K562 (cell line): ENCODE data around the gene ADCY4. TPM values are rescaled to one million over a fixed set of nuclear protein-coding genes. Genes with fewer than 3 reads are reported as not detected.

Experiments used
- DIDO1 ChIP-seq: fragments of 450-650 bp; IDR thresholded peaks from 2 replicates; pipeline ENCODE4 v1.6.1; 2016; ENCODE audit warnings: low read depth, missing biosample characterization, missing genetic modification characterization
- EGR1 ChIP-seq: fragments of 450-650 bp; conservative IDR thresholded peaks from 2 replicates; pipeline ENCODE4 v1.6.1; 2017; ENCODE audit warnings: mild to moderate bottlenecking
- ETV1 ChIP-seq: fragments of 450-650 bp; conservative IDR thresholded peaks from 2 replicates; pipeline ENCODE4 v1.6.1; 2016; ENCODE audit warnings: missing genetic modification characterization, control low read depth, low read depth, missing compliant biosample characterization
- FOXK2 ChIP-seq, 2 experiments: fragments of 450-650 bp; IDR thresholded peaks in 1 of 2; conservative IDR thresholded peaks in 1 of 2; 2 replicates each; pipeline ENCODE4 v1.6.1; 2016; ENCODE audit warnings: low read depth in 2 of 2, mild to moderate bottlenecking in 1 of 2
- GABPA ChIP-seq: fragments of 200-800 bp; sonication (Bioruptor generic); conservative IDR thresholded peaks from 2 replicates; pipeline ENCODE4 v1.6.1; 2016; ENCODE audit warnings: low read depth, missing genetic modification characterization, missing compliant biosample characterization
- GATAD2B ChIP-seq: fragments of 450-650 bp; IDR thresholded peaks from 2 replicates; pipeline ENCODE4 v1.6.1; 2017; ENCODE audit warnings: mild to moderate bottlenecking, borderline replicate concordance
- HES1 ChIP-seq: fragments of 450-650 bp; IDR thresholded peaks from 2 replicates; pipeline ENCODE4 v1.6.1; 2016; ENCODE audit warnings: low read depth, mild to moderate bottlenecking, moderate library complexity
- KAT8 ChIP-seq: fragments of 450-650 bp; IDR thresholded peaks from 2 replicates; pipeline ENCODE4 v1.6.1; 2016; ENCODE audit warnings: low read depth, mild to moderate bottlenecking
- MAFG ChIP-seq: fragments of 450-650 bp; conservative IDR thresholded peaks from 2 replicates; pipeline ENCODE4 v1.6.1; 2016; ENCODE audit warnings: missing genetic modification characterization, missing compliant biosample characterization
- MBD1 ChIP-seq: fragments of 250-450 bp; sonication (Bioruptor Pico); IDR thresholded peaks from 2 replicates; pipeline ENCODE4 v1.8.0; 2022; ENCODE audit warnings: inconsistent platforms
- MCM2 ChIP-seq: fragments of 450-650 bp; IDR thresholded peaks from 2 replicates; pipeline ENCODE4 v1.6.1; 2017; ENCODE audit warnings: low read depth, mild to moderate bottlenecking
- MEF2A ChIP-seq: IDR thresholded peaks from 2 replicates; pipeline ENCODE4 v1.6.1; 2011; ENCODE audit warnings: low read depth, mild to moderate bottlenecking, low read length, moderate library complexity; ENCODE audit not compliant: control insufficient read depth
- MEIS2 ChIP-seq: fragments of 450-650 bp; IDR thresholded peaks from 2 replicates; pipeline ENCODE4 v1.6.1; 2014; ENCODE audit warnings: mild to moderate bottlenecking; ENCODE audit not compliant: partially characterized antibody
- MXI1 ChIP-seq: IDR thresholded peaks from 2 replicates; pipeline ENCODE4 v1.6.1; 2011; ENCODE audit warnings: low read depth, mild to moderate bottlenecking, improper control_type of control experiment, low read length
- MYNN ChIP-seq, 2 experiments: sonication (generic); formaldehyde crosslinking in 1 of 2; IDR thresholded peaks; 2 replicates each; pipeline versions ENCODE4 v1.5.0 to v1.6.1; 2016 to 2020; ENCODE audit warnings: antibody characterized with exemption in 1 of 2, missing genetic modification reagents in 1 of 2
- PPARD ChIP-seq: fragments of 250-450 bp; sonication (Bioruptor Pico); IDR thresholded peaks from 2 replicates; pipeline ENCODE4 v1.8.0; 2022; ENCODE audit warnings: inconsistent platforms, mild to moderate bottlenecking, moderate library complexity
- SLC30A9 ChIP-seq: fragments of 250-450 bp; sonication (Bioruptor Pico); IDR thresholded peaks from 2 replicates; pipeline ENCODE4 v1.8.0; 2022; ENCODE audit warnings: mild to moderate bottlenecking, moderate library complexity
- SRSF1 ChIP-seq: fragments of 200-400 bp; formaldehyde crosslinking; IDR thresholded peaks from 2 replicates; pipeline ENCODE4 v1.6.1; 2017; ENCODE audit warnings: mild to moderate bottlenecking, low read depth, low read length, moderate library complexity
- TOE1 ChIP-seq, 2 experiments: fragments of 450-650 bp in 1 of 2; sonication (generic) in 1 of 2; formaldehyde crosslinking in 1 of 2; IDR thresholded peaks; 2 replicates each; pipeline versions ENCODE4 v1.7.1 to v1.8.0; 2016 to 2022; ENCODE audit warnings: borderline replicate concordance in 2 of 2, mild to moderate bottlenecking in 2 of 2, antibody characterized with exemption in 1 of 2, inconsistent platforms in 1 of 2, low read depth in 1 of 2, missing genetic modification reagents in 1 of 2, moderate library complexity in 1 of 2
- TRIM25 ChIP-seq: fragments of 450-650 bp; IDR thresholded peaks from 2 replicates; pipeline ENCODE4 v1.7.0; 2016; ENCODE audit warnings: borderline replicate concordance
- TSC22D4 ChIP-seq: fragments of 450-650 bp; IDR thresholded peaks from 2 replicates; pipeline ENCODE4 v1.6.1; 2016; ENCODE audit warnings: missing genetic modification characterization, missing biosample characterization, control low read depth
- ZNF134 ChIP-seq: fragments of 250-450 bp; sonication (Bioruptor Pico); conservative IDR thresholded peaks from 2 replicates; pipeline ENCODE4 v1.4.0; 2020
- ZNF444 ChIP-seq: fragments of 250-450 bp; sonication (Bioruptor Pico); IDR thresholded peaks from 2 replicates; pipeline ENCODE4 v1.4.0; 2020; ENCODE audit warnings: mild to moderate bottlenecking, moderate library complexity
- ZNF57 ChIP-seq: fragments of 450-650 bp; formaldehyde crosslinking; IDR thresholded peaks from 2 replicates; pipeline ENCODE4 v1.4.0; 2020; ENCODE audit warnings: mild to moderate bottlenecking, moderate library complexity
- polyA plus RNA-seq, 8 experiments: library from polyadenylated mRNA; depleted of rRNA in 4 of 8; stranded (reverse) in 5 of 8; unstranded in 3 of 8; fragments of >200 nt; fragmentation: Nextera tagmentation in 2 of 8; fragmentation: Illumina TruSeq in 1 of 8; extraction: Ambion mirVana in 2 of 8; extraction: Trizol in 1 of 8; gene quantifications; 2 replicates each; pipeline versions ENCODE4 v1.2.1 to v1.2.3, GENCODE V29; 2011 to 2014; ENCODE audit warnings: inconsistent platforms in 1 of 8, missing spikeins in 1 of 8
- total RNA-seq, 7 experiments: library from RNA; depleted of rRNA in 6 of 7; stranded (reverse); fragments of >200 nt in 6 of 7; fragmentation: Illumina TruSeq in 2 of 7; extraction: Trizol in 2 of 7; gene quantifications; 2 replicates each; pipeline versions ENCODE4 v1.2.1 to v1.2.3, GENCODE V29; 2011 to 2021; ENCODE audit warnings: low replicate concordance in 1 of 7

The ADCY4 gene
- total and polyA plus RNA-seq, 9 of the 15 experiments (the other 6 are each of a cell fraction or from before 2014, with no cell fraction given): 0.04 to 0.31 (median 0.15) TPM; not detected in 2

- TF ChIP-seq MXI1 (peak; percentile 89), PPARD (CRISPR knock-in tag) (no peak), MEIS2 (no peak), ZNF444 (CRISPR knock-in tag) (no peak), MAFG (tag) (no peak), GABPA (tag) (0 out of 2 replicates have a peak, but pooled peaks have one; percentile 36), MYNN (IDR thresholded peaks at IDR 0.05) (no peak), MYNN (CRISPR knock-in tag; IDR thresholded peaks at IDR 0.05) (no peak), FOXK2 (conservative IDR thresholded peaks at IDR 0.05 in 1 of 2, IDR thresholded peaks at IDR 0.05 in 1 of 2; ENCODE audit: low read depth in 2 of 2) (peak; percentile 43 to 61; a peak in 1 of 4 replicates), ETV1 (tag) (no peak), MCM2 (no peak), ZNF57 (CRISPR knock-in tag) (no peak), DIDO1 (0 out of 2 replicates have a peak, but pooled peaks have one; percentile 52), SRSF1 (no peak), TSC22D4 (no peak), SLC30A9 (no peak), ZNF134 (CRISPR knock-in tag) (no peak), GATAD2B (no peak), KAT8 (no peak), TOE1 (IDR thresholded peaks at IDR 0.05; ENCODE audit: borderline replicate concordance) (no peak), TOE1 (CRISPR knock-in tag; IDR thresholded peaks at IDR 0.05; ENCODE audit: borderline replicate concordance, low read depth) (no peak), MEF2A (no peak), HES1 (no peak), MBD1 (no peak), TRIM25 (no peak), EGR1 (peak; percentile 19; the same call in 1 of the 2 replicates)
These were observed 35.3 kb downstream of the ADCY4 start, which contains the start of the genes DHRS1 and NOP9 (continued) for GRCh38 chr14:24299255-24300191.
